H9 (cell line): ENCODE data around the gene ADARB2. TPM values are rescaled to one million over a fixed set of nuclear protein-coding genes. Genes with fewer than 3 reads are reported as not detected.

Experiments used
- DNase-seq: peaks from one replicate; pipeline ENCODE4 v3.0.0-alpha.2; 2017
- H2AFZ ChIP-seq: one replicate; pipeline ENCODE4 v1.6.1; 2013; ENCODE audit warnings: mild to moderate bottlenecking, low read length, control low read depth, moderate library complexity
- H2AK5ac ChIP-seq: 2 replicates; pipeline ENCODE4 v1.6.1; 2013; ENCODE audit warnings: low read length, control low read depth, mixed read lengths; ENCODE audit not compliant: insufficient read length
- H2BK120ac ChIP-seq: one replicate; pipeline ENCODE4 v1.6.1; 2013; ENCODE audit warnings: low read depth, mild to moderate bottlenecking, low read length, control low read depth, inconsistent platforms; ENCODE audit not compliant: poor library complexity, severe bottlenecking
- H2BK12ac ChIP-seq: 2 replicates; pipeline ENCODE4 v1.6.1; 2013; ENCODE audit warnings: low read length, control low read depth, mixed read lengths, low read depth; ENCODE audit not compliant: insufficient read length
- H2BK15ac ChIP-seq: 2 replicates; pipeline ENCODE4 v1.6.1; 2013; ENCODE audit warnings: low read depth, low read length, control low read depth
- H2BK20ac ChIP-seq: one replicate; pipeline ENCODE4 v1.6.1; 2013; ENCODE audit warnings: low read depth, mild to moderate bottlenecking, low read length, control low read depth, inconsistent platforms; ENCODE audit not compliant: poor library complexity, severe bottlenecking
- H2BK5ac ChIP-seq: 2 replicates; pipeline ENCODE4 v1.6.1; 2013; ENCODE audit warnings: low read length, control low read depth, mixed read lengths; ENCODE audit not compliant: insufficient read length
- H3K14ac ChIP-seq: 2 replicates; pipeline ENCODE4 v1.6.1; 2013; ENCODE audit warnings: low read length, control low read depth; ENCODE audit not compliant: insufficient read depth
- H3K18ac ChIP-seq: 2 replicates; pipeline ENCODE4 v1.6.1; 2013; ENCODE audit warnings: low read depth, mild to moderate bottlenecking, mixed read lengths, low read length, control low read depth; ENCODE audit not compliant: insufficient read length
- H3K23ac ChIP-seq: 2 replicates; pipeline ENCODE4 v1.6.1; 2013; ENCODE audit warnings: low read length, control low read depth, mixed read lengths, low read depth; ENCODE audit not compliant: insufficient read length
- H3K23me2 ChIP-seq: 2 replicates; pipeline ENCODE4 v1.6.1; 2013; ENCODE audit warnings: low read depth, mild to moderate bottlenecking, mixed read lengths, low read length, control low read depth; ENCODE audit not compliant: insufficient read length, poor library complexity, severe bottlenecking
- H3K27ac ChIP-seq: 2 replicates; pipeline ENCODE4 v1.5.1; 2013; ENCODE audit warnings: low read length, control low read depth, mixed read lengths, low read depth; ENCODE audit not compliant: insufficient read length
- H3K27me3 ChIP-seq: 2 replicates; pipeline ENCODE4 v1.6.1; 2013; ENCODE audit warnings: low read length, control low read depth, inconsistent platforms; ENCODE audit not compliant: insufficient read depth
- H3K4ac ChIP-seq: 2 replicates; pipeline ENCODE4 v1.6.1; 2013; ENCODE audit warnings: low read depth, mild to moderate bottlenecking, control low read depth, inconsistent platforms, low read length, moderate library complexity
- H3K4me1 ChIP-seq: 2 replicates; pipeline ENCODE4 v1.6.1; 2013; ENCODE audit warnings: low read length, control low read depth, inconsistent platforms; ENCODE audit not compliant: insufficient read depth
- H3K4me2 ChIP-seq: 2 replicates; pipeline ENCODE4 v1.6.1; 2013; ENCODE audit warnings: low read length, control low read depth, mixed read lengths; ENCODE audit not compliant: insufficient read length, insufficient read depth
- H3K56ac ChIP-seq: 2 replicates; pipeline ENCODE4 v1.6.1; 2013; ENCODE audit warnings: low read depth, mild to moderate bottlenecking, mixed read lengths, low read length, control low read depth; ENCODE audit not compliant: insufficient read length
- H3K79me1 ChIP-seq: 2 replicates; pipeline ENCODE4 v1.6.1; 2013; ENCODE audit warnings: low read depth, mild to moderate bottlenecking, moderate library complexity, low read length, control low read depth, inconsistent platforms; ENCODE audit not compliant: insufficient read depth, poor library complexity, severe bottlenecking
- H3K79me2 ChIP-seq: 2 replicates; pipeline ENCODE4 v1.6.1; 2013; ENCODE audit warnings: low read length, control low read depth, inconsistent platforms; ENCODE audit not compliant: insufficient read depth
- H3K9ac ChIP-seq: 2 replicates; pipeline ENCODE4 v1.6.1; 2013; ENCODE audit warnings: low read length, control low read depth, mixed read lengths; ENCODE audit not compliant: insufficient read length; ENCODE audit errors: extremely low read depth
- H3K9me3 ChIP-seq: one replicate; pipeline ENCODE4 v1.6.1; 2013; ENCODE audit warnings: low read depth, low read length, inconsistent platforms; ENCODE audit not compliant: control insufficient read depth
- H3T11ph ChIP-seq: one replicate; pipeline ENCODE4 v1.6.1; 2013; ENCODE audit warnings: mild to moderate bottlenecking, low read length, control low read depth, inconsistent platforms
- H4K20me1 ChIP-seq: one replicate; pipeline ENCODE4 v1.6.1; 2013; ENCODE audit not compliant: control insufficient read depth, insufficient read length, insufficient read depth
- H4K5ac ChIP-seq: 2 replicates; pipeline ENCODE4 v1.6.1; 2013; ENCODE audit warnings: low read depth, mild to moderate bottlenecking, mixed read lengths, low read length, control low read depth; ENCODE audit not compliant: insufficient read length
- H4K8ac ChIP-seq: replicated peaks from 2 replicates; pipeline ENCODE4 v1.6.1; 2013; ENCODE audit warnings: low read length, control low read depth, mixed read lengths, low read depth; ENCODE audit not compliant: insufficient read length
- H4K91ac ChIP-seq: 2 replicates; pipeline ENCODE4 v1.6.1; 2013; ENCODE audit warnings: low read depth, mild to moderate bottlenecking, moderate library complexity, mixed read lengths, low read length, control low read depth; ENCODE audit not compliant: insufficient read length
- H3K27ac Mint-ChIP-seq, 3 experiments: 2 replicates in 2 of 3; 3 replicates in 1 of 3; pipeline ENCODE4 v1.8.0; 2020 to 2021; ENCODE audit warnings: mixed read lengths in 3 of 3, mild to moderate bottlenecking in 1 of 3, moderate library complexity in 1 of 3
- H3K27me3 Mint-ChIP-seq: 2 replicates; pipeline ENCODE4 v1.8.0; 2021; ENCODE audit warnings: low read depth, mild to moderate bottlenecking, moderate library complexity, mixed read lengths
- H3K36me3 Mint-ChIP-seq, 3 experiments: 2 replicates in 2 of 3; 3 replicates in 1 of 3; pipeline ENCODE4 v1.8.0; 2020 to 2021; ENCODE audit warnings: low read depth in 3 of 3, mixed read lengths in 3 of 3; ENCODE audit not compliant: insufficient read depth in 1 of 3
- H3K4me1 Mint-ChIP-seq, 2 experiments: 2 replicates each; pipeline ENCODE4 v1.8.0; 2020; ENCODE audit warnings: mixed read lengths in 2 of 2
- H3K4me3 Mint-ChIP-seq, 2 experiments: 2 replicates in 1 of 2; 3 replicates in 1 of 2; pipeline ENCODE4 v1.8.0; 2020 to 2021; ENCODE audit warnings: mild to moderate bottlenecking in 2 of 2, mixed read lengths in 2 of 2, moderate library complexity in 1 of 2
- H3K9me3 Mint-ChIP-seq, 2 experiments: 2 replicates in 1 of 2; 3 replicates in 1 of 2; pipeline ENCODE4 v1.8.0; 2020; ENCODE audit warnings: mild to moderate bottlenecking in 2 of 2, mixed read lengths in 2 of 2, moderate library complexity in 1 of 2
- CTCF ChIP-seq: fragments of 200-600 bp; sonication (generic); conservative IDR thresholded peaks from 3 replicates; pipeline ENCODE4 v1.8.0; 2021; ENCODE audit warnings: antibody characterized with exemption, mild to moderate bottlenecking
- WGBS: extraction: QIAGEN DNeasy Blood & Tissue Kit; methylation state at CpG from one replicate; pipeline ENCODE4 v1.1.7; 2013; ENCODE audit warnings: missing lambda C conversion rate, low lambda C conversion rate, mixed read lengths; ENCODE audit not compliant: insufficient read length; ENCODE audit errors: extremely low coverage; 5-methylcytosine and 5-hydroxymethylcytosine counted together
- total RNA-seq: library from RNA; stranded (reverse); gene quantifications from 2 replicates; pipeline ENCODE4 v1.2.1, GENCODE V29; 2021

Gene ADARB2
- total RNA-seq, 1 experiment from 2014 or later, result 0.87 TPM

DNA sequence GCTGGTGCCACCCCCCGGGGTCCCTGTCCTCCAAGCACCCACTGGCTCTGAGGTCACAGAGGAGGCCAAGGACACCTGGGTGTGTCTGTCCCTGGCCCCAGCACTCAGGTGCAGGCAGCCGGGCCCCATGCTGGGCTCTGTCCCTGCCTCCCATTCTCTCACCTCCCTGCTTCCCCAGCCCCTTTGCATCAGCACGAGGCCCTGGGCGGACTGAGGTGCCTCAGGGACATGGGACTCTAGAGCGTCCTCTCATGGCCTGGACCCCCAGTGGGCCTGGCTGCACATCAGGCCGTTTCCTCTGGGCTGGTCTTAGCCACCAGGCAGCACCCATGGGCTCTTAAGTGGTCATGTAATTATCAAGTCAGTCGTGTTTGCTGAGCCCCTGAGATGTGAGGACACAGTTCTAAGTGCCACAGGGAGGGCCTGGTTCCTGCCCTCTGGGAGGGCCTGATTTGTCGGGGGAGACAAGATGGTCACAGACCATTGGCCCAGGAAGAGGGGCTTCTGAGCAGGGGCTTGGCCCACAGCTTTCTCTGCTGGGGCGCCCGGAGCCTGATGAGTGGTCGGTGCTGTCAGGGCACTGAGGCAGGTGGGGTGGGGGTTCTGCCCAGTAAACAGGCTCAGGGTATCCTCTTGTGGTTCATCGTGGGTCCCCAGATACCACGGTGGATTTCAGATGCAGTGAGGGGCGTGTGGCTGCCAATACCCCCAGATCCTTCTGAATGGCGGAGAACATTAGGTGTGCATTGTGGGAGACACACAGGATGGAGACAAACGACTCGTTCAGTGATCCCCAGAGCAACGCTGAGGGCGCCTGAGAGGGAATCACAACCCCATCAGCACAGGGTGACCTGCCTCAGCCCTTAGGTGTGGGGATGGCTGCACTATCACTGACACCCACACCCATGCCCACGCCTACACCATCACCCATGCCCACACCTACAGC lies 528.7 kb downstream of the ADARB2 start:
- no peak overlapping the region for H3K4me2 ChIP-seq
- TF ChIP-seq CTCF, result no peak
- H3K4me1 Mint-ChIP-seq, result no peaks in the 10 kb centered on the region
- H3K9me3 Mint-ChIP-seq, result no peaks in the 10 kb centered on the region; a peak in 1 of 5 replicates
- no peaks in the 10 kb centered on the region for H3K23me2 ChIP-seq
- no peak overlapping the region for H4K91ac ChIP-seq
- H3K4ac ChIP-seq, result no peak overlapping the region
- peak; percentile 23 for DNase-seq
- H3T11ph ChIP-seq, result no peak overlapping the region
- H3K27me3 Mint-ChIP-seq, result no peaks in the 10 kb centered on the region
- no peak overlapping the region for H2AK5ac ChIP-seq
- H4K5ac ChIP-seq, result peak overlapping the region; percentile 20
- peak overlapping the region; percentile 83 for H4K8ac ChIP-seq
- H2BK120ac ChIP-seq, result no peak overlapping the region
- H3K4me3 Mint-ChIP-seq, result no peak overlapping the region
- H4K20me1 ChIP-seq, result no peaks in the 10 kb centered on the region
- H3K14ac ChIP-seq, result no peak overlapping the region; the same call in 1 of the 2 replicates
- H2BK12ac ChIP-seq, result no peak overlapping the region
- no peaks in the 10 kb centered on the region for H3K9me3 ChIP-seq
- no peak overlapping the region for H3K23ac ChIP-seq
- H3K79me2 ChIP-seq, result no peaks in the 10 kb centered on the region
- H3K36me3 Mint-ChIP-seq, result no peaks in the 10 kb centered on the region; a peak in 1 of 7 replicates
- H2BK5ac ChIP-seq, result no peak overlapping the region
- H3K27me3 ChIP-seq, result no peaks in the 10 kb centered on the region
- no peak overlapping the region for H2AFZ ChIP-seq
- H2BK20ac ChIP-seq, result no peak overlapping the region
- H3K4me1 ChIP-seq, result no peaks in the 10 kb centered on the region
- no peak overlapping the region for H3K27ac Mint-ChIP-seq
- WGBS, result no CpG with 5 or more reads among the region's 20 CpGs
- no peak overlapping the region for H2BK15ac ChIP-seq
- H3K9ac ChIP-seq, result no peak overlapping the region
- H3K18ac ChIP-seq, result no peak overlapping the region
- no peaks in the 10 kb centered on the region for H3K79me1 ChIP-seq
- H3K27ac ChIP-seq, result no peak overlapping the region
- no peak overlapping the region for H3K56ac ChIP-seq
